CD8-positive, alpha-beta memory T cell (primary cell): ENCODE results near the gene LUZP2. TPM values are rescaled to one million over a fixed set of nuclear protein-coding genes. Genes with fewer than 3 reads are reported as not detected.

Experiments
- CTCF ChIA-PET: fragments of 350-600 bp; sonication (Branson Sonifier 250); formaldehyde crosslinking; loops from one replicate; lab custom pipeline; 2021; ENCODE audit warnings: antibody characterized with exemption; lab: Charles Lee
- POLR2A ChIA-PET: fragments of 350-600 bp; sonication (Branson Sonifier 250); formaldehyde crosslinking; loops from one replicate; lab custom pipeline; 2021; ENCODE audit warnings: antibody characterized with exemption; lab: Charles Lee
- DNase-seq, 5 donors: peaks; one replicate each; pipeline versions ENCODE4 v3.0.0 to v3.0.0-alpha.2; 2020 to 2022; ENCODE audit warnings: mixed read lengths in 1 of 5
- H3K27ac ChIP-seq: one replicate; pipeline ENCODE4 v1.7.0; 2013; ENCODE audit warnings: low read depth, mild to moderate bottlenecking, low read length, moderate library complexity
- H3K27me3 ChIP-seq: 2 replicates; pipeline ENCODE4 v1.7.0; 2013; ENCODE audit warnings: low read length, mild to moderate bottlenecking; ENCODE audit not compliant: insufficient read depth, poor library complexity, severe bottlenecking
- H3K36me3 ChIP-seq: 2 replicates; pipeline ENCODE4 v1.7.0; 2013; ENCODE audit warnings: mild to moderate bottlenecking, low read length, moderate library complexity; ENCODE audit not compliant: insufficient read depth
- H3K4me1 ChIP-seq: 2 replicates; pipeline ENCODE4 v1.7.0; 2013; ENCODE audit warnings: mild to moderate bottlenecking, low read length, moderate library complexity; ENCODE audit not compliant: insufficient read depth
- H3K4me3 ChIP-seq: 2 replicates; pipeline ENCODE4 v1.7.0; 2013; ENCODE audit warnings: mild to moderate bottlenecking, low read length
- H3K9me3 ChIP-seq: 2 replicates; pipeline ENCODE4 v1.7.0; 2013; ENCODE audit warnings: mild to moderate bottlenecking, low read length
- H3K27ac Mint-ChIP-seq, 8 donors: one replicate each; pipeline ENCODE4 v1.8.0; 2020 to 2021; ENCODE audit warnings: mixed read lengths in 8 of 8, mild to moderate bottlenecking in 6 of 8, inconsistent platforms in 3 of 8, moderate library complexity in 3 of 8
- H3K27me3 Mint-ChIP-seq, 2 donors: one replicate each; pipeline ENCODE4 v1.8.0; 2020 to 2021; ENCODE audit warnings: mixed read lengths in 2 of 2, mild to moderate bottlenecking in 1 of 2, moderate library complexity in 1 of 2
- H3K36me3 Mint-ChIP-seq, 3 donors: one replicate each; pipeline ENCODE4 v1.8.0; 2020 to 2021; ENCODE audit warnings: mixed read lengths in 3 of 3, inconsistent platforms in 1 of 3, mild to moderate bottlenecking in 1 of 3
- H3K4me1 Mint-ChIP-seq, 3 donors: one replicate each; pipeline ENCODE4 v1.8.0; 2020 to 2021; ENCODE audit warnings: mixed read lengths in 3 of 3, inconsistent platforms in 1 of 3, mild to moderate bottlenecking in 1 of 3
- H3K4me3 Mint-ChIP-seq, 7 donors: one replicate each; pipeline ENCODE4 v1.8.0; 2020 to 2021; ENCODE audit warnings: mixed read lengths in 7 of 7, mild to moderate bottlenecking in 6 of 7, moderate library complexity in 4 of 7, inconsistent platforms in 2 of 7
- H3K9me3 Mint-ChIP-seq, 5 donors: one replicate each; pipeline ENCODE4 v1.8.0; 2020 to 2022; ENCODE audit warnings: mixed read lengths in 5 of 5, mild to moderate bottlenecking in 3 of 5, moderate library complexity in 2 of 5, inconsistent platforms in 1 of 5
- polyA plus RNA-seq: library from polyadenylated mRNA; unstranded; fragments of 300-500 nt; fragmentation: Illumina TruSeq; gene quantifications from one replicate; pipeline ENCODE4 v1.2.3, GENCODE V29; 2021
- total RNA-seq, 2 experiments: library from RNA; stranded (reverse); gene quantifications; one replicate each; pipeline ENCODE4 v1.2.3, GENCODE V29; 2021

LUZP2 gene
- total and polyA plus RNA-seq, 3 experiments from 2014 or later, result not detected

GRCh38 chr11:24645563-24645962, 148.7 kb downstream of the LUZP2 start:
- H3K9me3 Mint-ChIP-seq, result peaks cover 5 to 44% (median 10%) of the 10 kb centered on the region in 5 donors
- Histone ChIP-seq H3K27ac (no peak overlapping the region), H3K4me3 (no peak overlapping the region), H3K9me3 (no peaks in the 10 kb centered on the region), H3K27me3 (no peaks in the 10 kb centered on the region), H3K4me1 (no peaks in the 10 kb centered on the region), H3K36me3 (no peaks in the 10 kb centered on the region)
- peaks cover 0 to 2% (median 0%) of the 10 kb centered on the region in 3 donors for H3K36me3 Mint-ChIP-seq
- CTCF ChIA-PET, result no interaction called here
- H3K27me3 Mint-ChIP-seq, result peaks cover 0 to 1% of the 10 kb centered on the region in 2 donors
- H3K4me1 Mint-ChIP-seq, result no peaks in the 10 kb centered on the region
- H3K4me3 Mint-ChIP-seq, result no peak overlapping the region
- DNase-seq, result no peak
- no peak overlapping the region for H3K27ac Mint-ChIP-seq
- POLR2A ChIA-PET, result no interaction called here

DNA sequence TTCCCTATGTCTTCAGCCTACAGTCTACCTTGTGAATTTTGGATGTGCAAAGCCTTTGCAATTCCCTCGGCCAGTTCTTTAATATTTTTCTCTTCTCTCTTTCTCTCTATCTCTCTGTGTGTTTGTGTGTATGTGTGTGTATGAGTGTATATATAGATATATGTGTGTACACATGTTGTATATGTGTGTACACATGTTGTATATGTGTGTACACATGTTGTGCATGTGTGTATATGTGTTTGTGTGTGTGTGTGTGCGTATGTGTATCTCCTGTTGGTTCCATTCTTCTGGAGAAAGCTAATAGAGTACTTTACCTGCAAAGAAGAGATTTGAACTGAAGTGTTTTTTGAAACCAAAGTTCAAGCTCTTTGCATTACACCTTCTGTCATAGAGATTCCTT, 155.0 kb downstream of the LUZP2 start:
- Histone ChIP-seq H3K9me3 (no peaks in the 10 kb centered on the region), H3K27ac (no peak overlapping the region), H3K4me1 (no peaks in the 10 kb centered on the region), H3K4me3 (no peak overlapping the region), H3K27me3 (no peaks in the 10 kb centered on the region), H3K36me3 (no peaks in the 10 kb centered on the region)
- Mint-ChIP-seq H3K4me3 (no peak overlapping the region), H3K27ac (no peak overlapping the region), H3K36me3 (no peaks in the 10 kb centered on the region), H3K9me3 (peaks cover 0 to 44% (median 20%) of the 10 kb centered on the region in 5 donors), H3K27me3 (no peaks in the 10 kb centered on the region), H3K4me1 (no peaks in the 10 kb centered on the region)
- ChIA-PET POLR2A (no interaction called here), CTCF (no interaction called here)
- no peak for DNase-seq

DNA sequence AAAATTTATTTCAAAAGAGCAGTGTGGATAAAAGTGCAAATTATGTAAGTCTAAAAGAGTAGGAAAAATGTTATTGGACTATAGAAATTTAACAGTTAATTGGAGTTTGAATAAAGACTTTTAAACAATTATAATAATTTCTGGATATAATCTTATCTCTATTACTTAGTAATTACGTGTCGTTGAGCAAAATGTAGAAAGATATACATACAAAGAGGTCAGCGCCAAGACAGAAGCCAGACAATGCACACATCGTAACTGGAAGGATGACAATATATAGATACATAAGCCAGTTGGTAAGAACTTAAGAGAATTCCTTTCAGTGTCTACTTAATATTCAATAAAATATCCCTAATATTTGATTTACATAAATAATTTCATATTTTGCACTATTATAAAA, 157.0 kb downstream of the LUZP2 start:
- no peaks in the 10 kb centered on the region for H3K27me3 ChIP-seq
- H3K9me3 ChIP-seq, result no peaks in the 10 kb centered on the region
- ChIA-PET POLR2A (no interaction called here), CTCF (no interaction called here)
- Mint-ChIP-seq H3K27ac (no peak overlapping the region), H3K27me3 (no peaks in the 10 kb centered on the region), H3K4me1 (no peaks in the 10 kb centered on the region), H3K4me3 (no peak overlapping the region), H3K36me3 (no peaks in the 10 kb centered on the region), H3K9me3 (peaks cover 0 to 33% (median 20%) of the 10 kb centered on the region in 5 donors)
- H3K4me3 ChIP-seq, result no peak overlapping the region
- H3K4me1 ChIP-seq, result no peaks in the 10 kb centered on the region
- no peaks in the 10 kb centered on the region for H3K36me3 ChIP-seq
- no peak overlapping the region for H3K27ac ChIP-seq
- no peak for DNase-seq

DNA sequence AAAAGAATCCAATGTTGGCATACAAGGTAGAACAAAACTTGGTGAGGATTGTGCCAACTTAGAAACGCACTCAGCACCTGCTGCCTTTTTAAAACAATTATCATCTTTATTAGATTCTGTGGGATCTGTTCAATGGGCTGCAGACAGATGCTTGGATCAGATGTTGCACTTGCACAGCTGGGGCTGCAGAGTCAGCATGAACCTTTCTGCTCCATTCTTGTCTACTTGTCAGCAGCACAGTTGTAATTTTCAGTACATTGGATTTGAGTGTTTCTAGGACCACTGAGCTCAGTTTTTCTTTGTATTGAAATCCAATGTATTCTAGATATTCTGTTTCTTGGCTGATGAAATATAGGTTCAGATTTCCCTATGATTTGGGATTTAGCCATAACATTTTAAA, 164.5 kb downstream of the LUZP2 start:
- DNase-seq, result no peak
- H3K9me3 ChIP-seq, result no peaks in the 10 kb centered on the region
- Mint-ChIP-seq H3K36me3 (no peaks in the 10 kb centered on the region), H3K9me3 (peaks cover 1 to 27% (median 17%) of the 10 kb centered on the region in 5 donors), H3K27me3 (no peaks in the 10 kb centered on the region), H3K4me1 (no peaks in the 10 kb centered on the region), H3K27ac (no peak overlapping the region), H3K4me3 (no peak overlapping the region)
- no peak overlapping the region for H3K4me3 ChIP-seq
- ChIA-PET POLR2A (no interaction called here), CTCF (no interaction called here)
- no peaks in the 10 kb centered on the region for H3K36me3 ChIP-seq
- H3K4me1 ChIP-seq, result no peaks in the 10 kb centered on the region
- no peaks in the 10 kb centered on the region for H3K27me3 ChIP-seq
- H3K27ac ChIP-seq, result no peak overlapping the region

DNA sequence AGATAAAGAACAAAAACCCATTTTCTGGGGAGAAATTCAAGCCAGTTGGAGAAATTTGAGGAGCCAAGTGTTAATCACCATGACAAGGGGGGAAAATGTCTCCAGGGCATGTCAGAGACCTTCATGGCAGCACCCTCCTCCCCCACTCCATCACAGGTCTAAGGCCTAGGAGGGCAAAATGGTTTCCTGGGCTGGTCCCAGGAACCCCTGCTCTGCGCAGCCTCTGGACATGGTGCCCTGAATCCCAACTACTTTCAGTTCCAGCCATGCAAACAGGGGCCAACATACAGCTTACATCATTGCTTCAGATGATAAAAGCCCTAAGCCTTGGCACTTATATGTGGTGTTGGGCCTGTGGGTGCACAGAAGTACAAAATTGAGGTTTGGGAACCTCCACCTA, 167.5 kb downstream of the LUZP2 start:
- H3K36me3 ChIP-seq, result no peaks in the 10 kb centered on the region
- Mint-ChIP-seq H3K36me3 (no peaks in the 10 kb centered on the region), H3K9me3 (peaks cover 1 to 40% (median 18%) of the 10 kb centered on the region in 5 donors), H3K27ac (no peak overlapping the region), H3K4me3 (no peak overlapping the region), H3K27me3 (no peaks in the 10 kb centered on the region), H3K4me1 (no peaks in the 10 kb centered on the region)
- no peaks in the 10 kb centered on the region for H3K27me3 ChIP-seq
- H3K9me3 ChIP-seq, result no peaks in the 10 kb centered on the region
- H3K27ac ChIP-seq, result no peak overlapping the region
- DNase-seq, result no peak
- no peak overlapping the region for H3K4me3 ChIP-seq
- no peaks in the 10 kb centered on the region for H3K4me1 ChIP-seq
- CTCF ChIA-PET, result no interaction called here
- POLR2A ChIA-PET, result no interaction called here

GRCh38 chr11:24667353-24667968, 170.6 kb downstream of the LUZP2 start:
- no peak overlapping the region for H3K27ac ChIP-seq
- H3K27ac Mint-ChIP-seq, result no peak overlapping the region
- H3K36me3 Mint-ChIP-seq, result no peaks in the 10 kb centered on the region
- ChIA-PET CTCF (no interaction called here), POLR2A (no interaction called here)
- no peak overlapping the region for H3K4me3 ChIP-seq
- no peaks in the 10 kb centered on the region for H3K9me3 ChIP-seq
- H3K9me3 Mint-ChIP-seq, result peaks cover 1 to 27% (median 12%) of the 10 kb centered on the region in 5 donors
- no peak overlapping the region for H3K4me3 Mint-ChIP-seq
- H3K4me1 Mint-ChIP-seq, result no peaks in the 10 kb centered on the region
- H3K27me3 Mint-ChIP-seq, result no peaks in the 10 kb centered on the region
- H3K4me1 ChIP-seq, result no peaks in the 10 kb centered on the region
- no peaks in the 10 kb centered on the region for H3K27me3 ChIP-seq
- DNase-seq, result no peak
- H3K36me3 ChIP-seq, result no peaks in the 10 kb centered on the region

GRCh38 chr11:24678703-24679348, 182.0 kb downstream of the LUZP2 start:
- POLR2A ChIA-PET, result no interaction called here
- no peaks in the 10 kb centered on the region for H3K4me1 Mint-ChIP-seq
- no peak for DNase-seq
- H3K4me1 ChIP-seq, result no peaks in the 10 kb centered on the region
- no peaks in the 10 kb centered on the region for H3K9me3 ChIP-seq
- H3K4me3 ChIP-seq, result no peak overlapping the region
- no peaks in the 10 kb centered on the region for H3K27me3 ChIP-seq
- H3K4me3 Mint-ChIP-seq, result no peak overlapping the region
- CTCF ChIA-PET, result no interaction called here
- no peak overlapping the region for H3K27ac ChIP-seq
- H3K36me3 ChIP-seq, result no peaks in the 10 kb centered on the region
- H3K36me3 Mint-ChIP-seq, result no peaks in the 10 kb centered on the region
- H3K27me3 Mint-ChIP-seq, result no peaks in the 10 kb centered on the region
- H3K27ac Mint-ChIP-seq, result no peak overlapping the region
- H3K9me3 Mint-ChIP-seq, result peaks cover 0 to 22% (median 9%) of the 10 kb centered on the region in 5 donors

DNA sequence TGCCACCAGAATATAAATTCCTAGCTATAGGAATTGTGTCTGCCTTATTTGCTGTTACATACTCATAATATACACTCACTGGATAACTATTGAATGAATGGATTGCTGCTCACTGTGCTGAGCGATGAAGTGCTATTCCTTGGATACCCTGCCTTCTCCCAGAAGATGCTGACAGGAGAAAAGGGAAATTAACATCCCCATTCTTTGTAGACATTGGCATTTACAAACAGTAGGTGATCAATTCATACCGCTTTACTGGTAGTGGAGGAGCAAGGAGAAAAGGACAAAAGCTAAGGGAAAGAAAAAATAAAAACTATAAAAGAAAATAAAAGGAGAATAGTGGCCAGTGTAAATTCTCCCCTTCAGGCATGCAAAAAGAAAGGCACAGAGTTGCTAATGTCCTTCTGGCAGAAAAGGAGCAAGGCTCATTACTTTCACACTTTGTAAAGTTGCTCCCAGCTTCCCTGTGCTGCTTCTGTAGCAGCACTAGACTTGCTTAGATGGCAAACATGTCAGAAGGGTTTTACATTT, 183.0 kb downstream of the LUZP2 start:
- POLR2A ChIA-PET, result no interaction called here

More for the DNA sequence above, 183.0 kb downstream of the LUZP2 start:
- CTCF ChIA-PET, result no interaction called here
- no peaks in the 10 kb centered on the region for H3K27me3 ChIP-seq
- H3K4me3 ChIP-seq, result no peak overlapping the region
- Mint-ChIP-seq H3K9me3 (peaks cover 0 to 17% (median 9%) of the 10 kb centered on the region in 5 donors), H3K4me1 (no peaks in the 10 kb centered on the region), H3K4me3 (no peak overlapping the region), H3K27ac (no peak overlapping the region), H3K27me3 (no peaks in the 10 kb centered on the region), H3K36me3 (no peaks in the 10 kb centered on the region)
- H3K27ac ChIP-seq, result no peak overlapping the region
- DNase-seq, result no peak
- H3K9me3 ChIP-seq, result no peaks in the 10 kb centered on the region
- no peaks in the 10 kb centered on the region for H3K4me1 ChIP-seq
- no peaks in the 10 kb centered on the region for H3K36me3 ChIP-seq
